Stimulated activated CD8-positive, alpha-beta memory T cell treated with anti-CD3 and anti-CD28 coated beads, Interleukin-12 subunit alpha, Interleukin-12 subunit beta, amount 100 ng/mL, for 24 hours (primary cell): ENCODE measurements around the gene ZBTB16.

Experiments
- DNase-seq: peaks from one replicate; pipeline ENCODE4 v3.0.0-alpha.2; 2020; ENCODE audit errors: extremely low read depth

Gene ZBTB16, protein sequence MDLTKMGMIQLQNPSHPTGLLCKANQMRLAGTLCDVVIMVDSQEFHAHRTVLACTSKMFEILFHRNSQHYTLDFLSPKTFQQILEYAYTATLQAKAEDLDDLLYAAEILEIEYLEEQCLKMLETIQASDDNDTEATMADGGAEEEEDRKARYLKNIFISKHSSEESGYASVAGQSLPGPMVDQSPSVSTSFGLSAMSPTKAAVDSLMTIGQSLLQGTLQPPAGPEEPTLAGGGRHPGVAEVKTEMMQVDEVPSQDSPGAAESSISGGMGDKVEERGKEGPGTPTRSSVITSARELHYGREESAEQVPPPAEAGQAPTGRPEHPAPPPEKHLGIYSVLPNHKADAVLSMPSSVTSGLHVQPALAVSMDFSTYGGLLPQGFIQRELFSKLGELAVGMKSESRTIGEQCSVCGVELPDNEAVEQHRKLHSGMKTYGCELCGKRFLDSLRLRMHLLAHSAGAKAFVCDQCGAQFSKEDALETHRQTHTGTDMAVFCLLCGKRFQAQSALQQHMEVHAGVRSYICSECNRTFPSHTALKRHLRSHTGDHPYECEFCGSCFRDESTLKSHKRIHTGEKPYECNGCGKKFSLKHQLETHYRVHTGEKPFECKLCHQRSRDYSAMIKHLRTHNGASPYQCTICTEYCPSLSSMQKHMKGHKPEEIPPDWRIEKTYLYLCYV

DNA sequence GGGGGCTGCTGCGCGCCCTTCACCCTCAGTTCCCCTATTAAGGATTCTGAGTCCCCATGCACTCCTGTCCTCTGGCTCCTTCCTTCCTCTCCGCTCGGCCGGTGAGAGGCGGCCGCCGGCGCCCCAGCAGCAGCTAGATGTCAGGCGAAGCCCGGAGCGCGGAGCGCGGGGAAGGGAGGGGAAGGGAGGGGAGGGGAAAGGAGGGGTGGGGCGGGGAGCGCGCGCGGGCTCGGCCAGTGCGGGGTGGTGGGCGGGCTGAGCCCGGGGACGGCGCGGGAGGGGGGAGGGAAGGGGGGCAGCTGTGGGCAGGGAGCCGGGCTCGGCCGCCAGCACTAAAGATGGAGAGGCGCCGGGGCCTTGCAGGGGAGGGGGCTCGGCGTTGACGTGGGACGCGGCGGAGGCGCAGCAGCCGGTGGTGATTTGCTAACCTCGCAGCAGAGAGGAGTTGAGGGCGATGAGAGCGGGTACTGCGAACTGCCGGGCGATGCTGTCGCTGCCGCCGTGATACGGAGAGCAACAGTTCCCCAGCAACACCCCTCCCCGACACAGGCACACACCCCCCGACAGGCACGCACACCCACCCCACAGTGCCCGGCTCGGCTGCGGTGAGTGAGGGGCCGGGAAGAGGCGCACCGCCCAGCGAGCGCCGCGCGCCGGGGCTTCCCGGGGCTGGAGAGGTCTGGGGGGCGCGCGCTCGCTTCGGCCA, at the start of gene ZBTB16:
Gene ZBTB16, plus strand, starts transcription at position 434 of the 706 bp plus-strand sequence. CDS start 3,590 bp downstream, outside the sequence.
- DNase-seq: no peak

DNA sequence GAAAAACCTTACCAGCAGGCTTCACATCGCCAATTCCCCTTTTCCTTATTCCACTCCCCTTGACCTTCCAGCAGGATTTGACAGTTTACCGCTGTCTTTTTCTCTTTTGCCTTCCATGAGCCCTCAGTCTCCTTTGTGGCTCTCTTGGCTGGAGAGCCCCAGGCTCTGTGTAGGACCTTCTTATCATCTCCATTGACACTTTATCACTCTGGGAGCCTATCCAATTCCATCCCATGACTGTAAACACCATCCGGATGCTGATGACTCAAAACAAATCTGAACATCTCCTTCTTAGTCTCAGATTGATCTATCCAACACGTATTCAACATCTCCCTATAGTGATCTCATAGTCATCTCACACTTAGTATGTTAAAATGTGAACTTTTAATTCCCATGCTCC, 48.6 kb upstream of the ZBTB16 start:
- DNase-seq: no peak

DNA sequence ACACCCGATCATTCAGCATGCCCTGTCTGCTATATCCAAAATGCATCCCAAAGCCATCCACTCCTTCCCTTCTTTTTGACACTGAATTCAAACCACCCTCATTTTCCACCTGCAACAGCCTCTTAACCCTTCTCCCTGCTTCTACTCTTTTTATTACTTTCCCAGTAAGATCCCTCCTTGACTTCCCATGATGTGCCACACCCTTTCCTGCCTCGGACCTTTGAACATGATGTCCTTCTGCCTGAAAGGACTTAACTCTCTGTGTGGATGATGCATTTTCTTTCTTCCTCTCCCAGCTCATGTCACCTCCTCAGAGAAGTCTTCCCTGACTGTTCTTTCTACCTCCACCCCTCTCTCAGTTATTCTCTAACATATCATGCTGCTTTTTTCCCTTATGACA, 48.1 kb upstream of the ZBTB16 start:
- DNase-seq: no peak

DNA sequence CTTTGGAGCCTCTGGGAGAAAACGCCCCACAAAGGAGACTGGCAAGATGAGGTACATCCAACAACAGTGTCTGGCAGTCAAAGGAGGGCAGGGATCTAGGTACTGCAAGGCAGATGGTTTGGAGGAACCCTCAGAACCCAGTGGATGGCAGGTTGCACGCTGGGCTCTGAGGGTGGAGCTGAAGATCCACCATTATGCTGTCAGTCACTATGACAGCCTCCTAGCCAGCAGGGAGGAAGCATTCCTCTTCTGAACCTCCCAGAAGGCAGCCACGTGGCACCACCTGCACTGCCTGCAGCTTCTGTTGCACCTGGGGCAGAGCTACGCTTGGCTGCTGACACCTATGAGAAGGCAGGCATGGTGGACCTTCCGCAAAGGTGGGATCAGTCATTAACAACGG, 44.4 kb upstream of the ZBTB16 start:
- no peak for DNase-seq

DNA sequence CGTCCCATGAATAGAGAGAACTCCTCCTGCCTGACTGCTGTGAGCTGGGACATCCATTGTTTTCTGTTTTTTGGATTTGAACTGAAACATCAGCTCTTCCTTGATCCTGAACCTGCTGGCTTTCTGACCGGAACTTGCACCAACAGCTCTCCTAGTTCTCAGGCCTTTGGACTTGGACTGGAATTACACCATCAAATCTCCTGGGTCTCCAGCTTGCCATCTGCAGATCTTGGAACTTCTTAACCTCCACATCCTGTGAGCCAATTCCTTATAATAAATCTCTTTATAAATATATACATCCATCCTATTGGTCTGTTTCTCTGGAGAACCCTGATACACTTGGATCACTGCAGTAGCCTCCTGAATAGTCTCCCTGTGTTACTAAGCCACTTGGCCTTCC, 42.5 kb upstream of the ZBTB16 start:
- DNase-seq: no peak

DNA sequence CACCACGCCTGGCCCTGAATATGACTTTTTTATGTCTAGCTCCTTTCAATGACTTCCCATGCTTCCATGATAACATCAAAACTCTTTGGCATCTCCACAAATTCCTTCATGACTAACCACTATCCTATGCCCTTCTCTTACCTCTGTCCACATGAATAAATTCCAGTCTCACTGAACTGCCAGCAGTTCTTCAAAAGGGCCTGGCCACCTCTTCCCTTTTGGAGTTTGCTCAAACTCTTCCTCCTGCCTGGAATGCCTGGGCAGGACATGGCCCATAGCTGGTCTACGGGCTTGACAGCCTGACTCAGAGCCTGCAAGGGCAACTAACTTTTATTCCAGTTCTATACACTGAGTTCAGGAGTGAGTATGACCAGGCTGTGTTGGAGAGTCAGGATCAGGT, 41.8 kb upstream of the ZBTB16 start:
- no peak for DNase-seq

DNA sequence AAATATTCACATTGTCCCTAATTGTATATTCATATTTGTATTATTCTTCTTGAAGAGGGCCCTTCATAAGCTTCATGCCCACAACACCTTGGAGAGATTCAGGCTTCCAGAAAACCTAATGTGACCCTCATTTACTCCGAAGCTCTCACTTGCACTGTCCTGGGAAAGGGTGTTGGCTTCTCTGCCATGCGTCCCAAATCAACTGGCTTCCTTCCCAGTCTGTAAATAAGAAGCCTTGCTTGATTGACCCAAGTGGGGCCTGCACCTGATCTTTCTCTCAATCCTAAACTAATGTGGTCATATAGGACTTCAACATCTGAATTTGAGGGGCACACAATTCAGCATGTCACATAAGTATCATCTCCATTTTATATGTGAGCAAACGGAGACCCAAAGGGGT, 40.5 kb upstream of the ZBTB16 start:
- no peak for DNase-seq

DNA sequence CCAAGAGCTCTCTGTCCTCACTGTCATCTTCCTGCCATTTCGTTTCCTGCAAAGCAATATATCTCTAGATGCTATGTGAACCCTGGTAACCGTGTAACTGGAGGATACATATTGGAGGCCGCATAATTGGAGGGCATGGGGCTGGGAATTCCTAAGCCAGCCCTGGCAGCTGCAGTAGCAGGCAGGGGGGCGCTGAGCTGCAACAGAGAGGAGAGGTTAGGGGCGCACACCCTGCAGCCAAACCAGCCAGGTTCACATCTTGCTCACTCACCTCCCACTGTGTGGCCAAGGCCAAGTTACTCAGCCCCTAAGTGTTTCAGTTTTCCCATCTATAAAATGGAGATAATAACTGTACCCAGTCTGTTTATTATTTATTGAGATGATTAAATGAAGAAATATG, 39.9 kb upstream of the ZBTB16 start:
- DNase-seq: no peak

DNA sequence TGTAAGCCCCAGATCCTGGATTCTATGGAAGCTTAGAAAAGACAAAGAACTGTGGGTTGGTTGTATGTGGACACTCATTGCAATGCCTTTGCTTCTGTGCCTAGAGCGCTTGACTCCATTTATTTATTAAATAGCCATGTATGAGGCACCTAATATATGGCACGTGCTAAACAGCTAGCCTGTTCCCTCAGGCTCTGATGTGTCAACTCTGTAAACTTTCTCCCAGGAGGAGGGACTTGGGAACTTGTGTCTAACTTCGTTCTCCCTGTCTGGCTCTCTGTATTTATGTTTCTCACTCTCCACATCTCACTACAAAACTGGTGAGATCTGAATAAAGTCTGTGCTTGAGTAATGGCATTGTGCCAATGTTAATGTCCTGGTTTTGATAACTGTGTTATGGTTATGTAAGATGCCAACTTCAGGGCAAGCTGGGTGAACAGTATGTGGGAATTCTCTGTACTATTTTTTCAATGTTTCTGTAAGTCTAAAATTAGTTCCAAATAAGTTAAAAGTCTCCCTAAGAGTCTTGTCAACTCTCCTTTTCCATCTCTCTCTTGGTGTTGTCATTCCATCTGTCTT, 34.1 kb upstream of the ZBTB16 start:
- no peak for DNase-seq

DNA sequence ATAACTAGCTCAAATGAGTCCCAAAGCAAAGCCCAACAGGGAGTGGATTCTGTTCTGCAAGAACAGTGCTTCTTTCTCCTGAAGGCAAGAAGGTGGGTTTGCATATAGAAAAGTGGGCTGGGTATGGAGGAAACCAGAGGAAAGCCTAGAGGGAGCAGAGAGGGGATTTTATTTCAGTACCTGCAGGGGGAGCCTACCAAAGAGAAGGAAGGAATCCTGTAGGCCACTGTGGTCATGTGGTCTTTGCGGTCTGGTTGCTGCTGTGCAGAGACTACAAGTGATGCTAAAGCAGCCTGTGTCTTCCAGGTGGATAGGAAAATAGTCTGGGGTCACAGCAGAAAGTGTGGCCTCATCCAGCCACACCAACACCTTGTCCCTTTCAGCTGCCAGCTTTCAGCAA, 33.2 kb upstream of the ZBTB16 start:
- DNase-seq: no peak

DNA sequence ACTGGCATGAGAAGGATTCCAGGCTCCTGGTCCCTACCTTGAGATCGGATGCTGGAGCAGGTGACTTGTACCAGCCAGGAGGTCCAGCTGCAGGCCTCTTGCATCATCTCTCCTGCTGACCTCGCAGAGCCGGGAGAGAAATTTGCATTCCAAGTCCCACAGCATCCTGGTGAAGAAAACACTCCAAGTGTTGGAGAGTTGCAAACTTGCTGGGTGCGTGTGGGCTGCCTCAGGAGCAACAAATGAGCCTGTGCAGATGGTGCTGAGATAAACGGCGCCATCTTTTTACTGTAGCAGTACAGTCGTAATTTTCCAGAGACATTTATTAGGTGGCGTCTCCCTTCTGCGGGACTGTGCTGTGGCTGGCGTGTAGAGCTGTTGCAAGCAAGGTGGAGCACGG, 32.1 kb upstream of the ZBTB16 start:
- no peak for DNase-seq

DNA sequence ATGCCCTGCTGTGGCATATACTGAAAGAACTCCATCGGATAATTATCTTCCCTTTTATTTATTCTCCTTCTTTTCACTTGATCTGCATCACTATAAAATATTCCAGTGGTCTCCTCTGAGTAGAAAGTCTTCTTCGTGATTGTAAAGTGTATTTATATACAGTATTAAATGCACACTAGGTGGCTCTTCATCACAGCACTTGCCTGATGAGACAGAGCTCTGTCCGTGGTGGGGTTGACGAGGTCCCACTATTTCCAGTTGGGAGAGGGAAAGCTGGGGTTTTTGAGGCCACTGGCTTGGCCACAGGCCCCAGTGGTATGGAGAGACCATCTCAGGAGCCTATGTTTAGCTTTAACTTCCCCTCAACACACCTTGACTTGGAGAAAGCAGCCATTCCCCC, 31.6 kb upstream of the ZBTB16 start:
- no peak for DNase-seq

DNA sequence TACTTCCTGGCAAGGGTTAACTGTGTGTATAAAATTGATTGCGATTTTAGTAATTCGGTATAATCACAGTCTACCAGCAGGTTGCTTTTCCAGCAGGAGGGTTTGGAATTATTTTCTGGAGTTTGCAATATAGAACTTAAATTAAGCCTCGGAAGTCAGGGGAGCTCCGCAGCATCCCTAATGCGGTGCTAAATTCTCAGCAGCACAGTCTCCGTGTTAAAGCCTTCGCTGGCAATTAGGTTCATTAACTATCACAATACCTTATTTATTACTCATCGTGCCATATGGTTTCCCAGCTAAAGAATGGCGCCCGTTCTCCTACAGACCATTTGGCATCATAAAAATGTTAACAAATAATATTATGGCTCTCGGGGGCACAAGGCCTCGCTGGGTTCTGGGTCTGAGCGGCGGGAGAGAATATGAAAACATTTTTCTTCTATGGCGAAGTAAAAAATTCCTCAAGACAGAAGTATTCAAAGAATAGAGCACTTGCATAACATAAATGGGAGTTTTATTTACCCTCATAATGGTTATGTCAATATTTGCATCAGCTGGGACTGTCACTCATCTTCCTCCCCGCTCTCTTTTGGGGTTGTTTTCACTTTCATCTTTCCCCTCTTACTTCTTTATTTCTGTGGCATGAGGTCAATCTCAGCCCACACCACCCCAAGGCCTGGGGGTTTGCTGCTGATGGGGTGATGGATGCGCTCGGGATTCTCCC, 28.1 kb upstream of the ZBTB16 start:
- no peak for DNase-seq

DNA sequence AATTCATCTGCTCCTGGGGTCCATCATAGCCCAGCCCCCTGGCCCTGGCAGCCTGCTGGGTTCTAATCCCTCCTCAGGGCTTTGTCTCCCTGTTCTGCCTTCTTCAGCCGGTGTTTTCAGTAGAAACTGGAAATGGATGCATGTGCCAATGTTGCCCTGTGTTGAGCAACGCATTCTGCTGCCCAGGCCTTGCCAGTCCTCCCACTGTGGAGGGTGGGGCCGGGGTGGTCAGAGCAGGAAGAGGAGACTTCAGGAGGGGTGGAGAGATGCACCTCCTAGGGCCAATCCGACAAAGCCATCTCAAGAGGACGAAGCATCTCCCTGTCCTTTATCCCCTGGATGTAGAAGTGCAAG, 27.6 kb upstream of the ZBTB16 start:
- DNase-seq: no peak

DNA sequence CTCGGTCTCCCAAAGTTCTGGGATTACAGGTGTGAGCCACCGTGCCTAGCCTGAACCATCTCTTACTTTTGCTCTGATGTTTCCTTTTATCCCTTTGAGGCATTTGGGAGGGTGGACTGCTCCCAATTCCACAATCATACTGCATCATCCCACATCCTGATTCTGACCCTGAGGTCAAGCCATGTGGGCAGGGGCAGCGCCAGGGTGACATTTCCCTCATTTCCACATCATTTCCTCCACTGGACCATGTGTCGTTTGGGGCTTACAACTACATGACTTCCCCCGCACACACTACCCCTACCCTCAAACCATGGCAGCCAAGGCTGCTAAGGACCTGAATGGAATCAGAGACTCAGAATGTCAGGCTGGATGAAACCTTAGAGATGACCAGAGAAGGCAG, 26.4 kb upstream of the ZBTB16 start:
- no peak for DNase-seq

DNA sequence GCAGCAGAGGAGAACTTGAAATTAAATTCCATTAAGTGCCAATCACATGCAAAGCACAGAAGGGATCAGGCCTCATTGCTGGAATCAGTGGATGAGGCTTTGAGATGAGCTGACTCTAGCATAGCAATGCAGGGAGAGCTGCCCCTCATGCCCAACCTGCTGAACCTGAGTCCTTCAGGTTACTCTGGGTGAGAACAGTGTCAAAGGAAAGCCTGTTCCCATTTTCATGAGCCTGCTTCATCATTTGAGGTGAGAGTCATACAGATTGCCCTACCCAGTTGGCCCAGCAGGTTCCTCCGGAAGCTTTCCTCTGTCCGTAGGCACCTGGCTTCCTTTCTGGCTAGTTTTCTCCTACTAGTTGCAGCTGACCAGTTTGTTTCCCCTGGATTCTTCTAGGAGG, 25.9 kb upstream of the ZBTB16 start:
- no peak for DNase-seq

DNA sequence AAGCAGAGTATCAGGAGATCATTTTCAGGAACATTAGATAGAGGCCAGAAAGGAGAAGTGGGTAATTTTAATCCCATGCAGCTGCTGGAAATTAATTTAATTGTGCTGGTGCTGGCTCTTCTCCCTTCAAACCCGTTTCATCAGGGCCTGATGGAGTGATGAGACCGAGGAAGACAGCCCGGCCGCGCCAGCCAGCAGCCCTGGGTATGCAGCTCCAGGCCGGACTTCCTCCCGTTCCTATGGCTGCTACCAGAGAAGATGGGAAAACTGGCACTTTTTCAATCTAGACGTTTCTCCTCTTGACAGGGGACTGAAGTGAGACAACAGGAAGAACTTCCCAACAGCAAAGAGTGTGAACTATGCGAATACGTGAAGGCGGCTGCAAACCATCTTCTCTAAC, 24.6 kb upstream of the ZBTB16 start:
- no peak for DNase-seq

DNA sequence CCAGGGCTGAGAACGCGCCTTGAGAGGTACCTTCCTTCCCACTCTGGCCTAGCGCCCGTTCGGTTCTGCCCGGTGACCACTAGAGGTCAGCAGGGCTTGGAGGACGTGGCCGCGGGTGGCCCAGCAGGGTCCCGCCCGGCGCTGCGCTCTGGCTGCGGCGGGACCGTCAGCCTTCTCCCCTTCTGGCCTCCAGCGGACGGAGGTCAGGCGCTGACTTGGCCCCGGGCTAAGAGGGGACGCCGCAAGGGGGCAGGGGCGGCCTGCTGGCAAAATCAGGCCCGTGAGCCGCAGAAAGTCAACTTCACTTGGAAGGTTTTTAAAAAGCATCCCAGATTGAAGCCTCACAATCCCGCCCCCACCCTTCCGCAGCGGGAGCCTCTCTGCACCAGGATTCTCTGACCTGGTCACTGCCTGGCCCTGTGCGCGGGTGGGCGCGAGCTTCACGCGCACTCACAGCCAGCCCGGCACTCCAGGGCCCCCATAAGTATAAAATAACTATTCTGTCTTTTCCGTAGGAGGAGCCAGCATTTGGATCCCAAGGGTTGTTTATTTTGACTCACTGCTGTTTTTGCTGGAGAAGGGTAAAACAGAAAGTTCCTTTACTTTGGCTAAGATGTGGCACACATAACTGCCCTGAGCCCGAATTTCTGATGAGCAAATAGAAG, 23.2 kb upstream of the ZBTB16 start:
- DNase-seq: no peak

DNA sequence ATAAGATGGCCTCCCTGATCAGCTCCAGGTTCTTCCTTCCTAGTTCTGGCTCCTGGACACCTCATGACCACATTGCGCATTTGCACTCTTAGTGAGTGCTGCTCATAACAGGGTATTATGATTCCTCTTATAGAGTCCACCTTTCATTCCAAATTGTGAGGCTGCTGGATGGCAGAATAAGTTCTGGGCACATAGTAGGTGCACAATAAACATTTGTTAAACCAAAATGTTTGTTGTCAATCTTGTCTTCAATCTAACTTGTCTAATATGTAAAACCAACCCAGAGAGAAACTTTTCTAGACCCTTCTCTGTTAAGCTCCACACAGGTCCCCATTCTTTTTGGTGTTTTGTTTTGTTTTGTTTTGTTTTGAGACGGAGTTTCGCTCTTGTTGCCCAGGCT, 22.6 kb upstream of the ZBTB16 start:
- DNase-seq: no peak

DNA sequence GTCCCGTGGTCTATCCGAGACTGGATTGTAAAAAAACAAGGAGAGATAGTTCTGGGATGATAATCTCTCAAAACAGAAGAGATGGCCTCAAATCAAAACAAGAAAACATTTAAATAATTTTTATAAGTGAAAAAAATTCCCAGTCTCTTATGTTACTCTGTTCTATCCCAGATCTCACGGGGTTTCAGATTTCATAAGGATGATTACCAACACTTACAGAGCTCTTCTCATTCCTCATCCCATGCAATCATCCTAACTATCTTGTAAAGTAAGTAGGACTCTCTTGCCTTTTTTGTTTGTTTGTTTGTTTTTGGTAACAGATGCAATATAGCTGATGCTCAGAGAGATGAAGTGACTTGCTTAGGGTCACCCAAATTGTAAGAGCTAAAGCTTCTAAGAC, 20.0 kb upstream of the ZBTB16 start:
- DNase-seq: no peak

DNA sequence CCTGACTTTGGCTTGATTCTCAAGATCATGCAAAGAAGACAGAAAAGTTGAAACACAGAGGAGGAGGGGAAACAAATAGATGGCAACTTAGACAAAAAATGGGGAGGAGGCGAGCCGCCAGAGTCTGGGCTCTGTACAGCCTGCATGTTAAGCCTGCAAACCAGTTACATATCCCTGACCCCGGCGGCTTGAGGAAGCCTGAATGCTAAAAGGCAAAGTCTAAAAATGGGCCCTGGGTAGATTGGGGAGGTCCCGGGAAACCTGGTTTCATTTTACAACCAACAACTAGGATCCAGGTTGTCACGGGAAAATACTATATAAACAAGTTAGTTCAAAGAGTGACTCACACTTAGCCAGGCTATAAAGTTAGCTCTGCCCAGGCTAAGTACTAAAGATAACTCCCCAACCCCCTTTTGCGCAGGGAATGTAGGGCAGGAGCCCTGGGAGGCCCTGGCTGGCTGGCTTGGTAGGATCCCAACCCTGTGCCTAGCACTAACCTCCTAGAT, 18.8 kb upstream of the ZBTB16 start:
- DNase-seq: no peak
